HG03432 (cell line): Measurements from ENCODE around the gene TNS1.

ENCODE experiments used
- ATAC-seq: cut with Tn5 transposase; IDR thresholded peaks from one replicate; pipeline ENCODE4 v1.9.1; 2021; ENCODE audit warnings: mild to moderate bottlenecking, moderate library complexity; ENCODE audit not compliant: unreplicated experiment

Gene TNS1

GRCh38 chr2:217947383-217948350 is 55.1 kb downstream of the TNS1 start:
- ATAC-seq, result no peak

- no peak for ATAC-seq
Observed at GRCh38 chr2:217946051-217946450, 56.7 kb downstream of the TNS1 start.

DNA sequence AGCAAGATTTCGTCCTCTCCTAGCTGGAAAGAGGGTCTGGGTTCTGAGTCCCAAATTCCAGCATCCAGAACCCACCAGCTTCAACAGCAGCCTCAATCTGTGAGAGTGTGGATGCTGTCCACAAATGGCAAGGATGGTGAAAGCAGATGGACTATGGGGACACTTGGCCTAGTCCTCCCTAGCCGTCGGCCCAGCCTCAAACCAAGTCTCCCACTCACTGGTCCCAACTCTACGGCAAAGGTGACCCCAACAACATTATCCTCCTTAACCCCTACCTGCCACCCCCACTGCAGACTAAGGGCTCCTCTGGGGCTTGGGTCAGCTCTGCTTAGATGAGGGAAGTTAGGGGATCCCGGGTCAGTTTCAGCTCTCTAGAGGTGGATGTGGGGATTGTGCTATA is 57.3 kb downstream of the TNS1 start:
- no peak for ATAC-seq

GRCh38 chr2:217944923-217945322 is 57.9 kb downstream of the TNS1 start:
- ATAC-seq, result no peak

DNA sequence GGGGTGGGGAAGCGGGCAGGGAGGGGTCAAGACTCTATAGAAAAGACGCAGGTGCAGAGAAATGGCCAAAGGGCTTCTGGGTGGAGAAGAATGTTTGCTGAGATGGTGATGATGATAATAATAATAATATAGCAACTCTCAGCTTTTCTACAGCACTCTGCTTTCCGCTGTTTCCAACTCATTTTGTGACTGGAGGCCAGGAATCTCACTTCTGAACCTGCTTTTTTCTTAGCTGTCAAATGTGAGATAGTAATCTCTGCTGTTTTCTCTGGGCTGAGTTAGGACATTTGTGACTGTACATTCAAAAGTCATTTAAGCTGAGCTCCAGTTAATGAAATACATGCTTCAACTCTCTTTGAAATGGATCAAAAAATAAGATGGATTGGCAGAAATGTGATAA is 58.4 kb downstream of the TNS1 start:
- no peak for ATAC-seq

GRCh38 chr2:217943446-217944321 is 59.1 kb downstream of the TNS1 start:
- ATAC-seq, result no peak

GRCh38 chr2:217942731-217943335 is 60.0 kb downstream of the TNS1 start:
- no peak for ATAC-seq

DNA sequence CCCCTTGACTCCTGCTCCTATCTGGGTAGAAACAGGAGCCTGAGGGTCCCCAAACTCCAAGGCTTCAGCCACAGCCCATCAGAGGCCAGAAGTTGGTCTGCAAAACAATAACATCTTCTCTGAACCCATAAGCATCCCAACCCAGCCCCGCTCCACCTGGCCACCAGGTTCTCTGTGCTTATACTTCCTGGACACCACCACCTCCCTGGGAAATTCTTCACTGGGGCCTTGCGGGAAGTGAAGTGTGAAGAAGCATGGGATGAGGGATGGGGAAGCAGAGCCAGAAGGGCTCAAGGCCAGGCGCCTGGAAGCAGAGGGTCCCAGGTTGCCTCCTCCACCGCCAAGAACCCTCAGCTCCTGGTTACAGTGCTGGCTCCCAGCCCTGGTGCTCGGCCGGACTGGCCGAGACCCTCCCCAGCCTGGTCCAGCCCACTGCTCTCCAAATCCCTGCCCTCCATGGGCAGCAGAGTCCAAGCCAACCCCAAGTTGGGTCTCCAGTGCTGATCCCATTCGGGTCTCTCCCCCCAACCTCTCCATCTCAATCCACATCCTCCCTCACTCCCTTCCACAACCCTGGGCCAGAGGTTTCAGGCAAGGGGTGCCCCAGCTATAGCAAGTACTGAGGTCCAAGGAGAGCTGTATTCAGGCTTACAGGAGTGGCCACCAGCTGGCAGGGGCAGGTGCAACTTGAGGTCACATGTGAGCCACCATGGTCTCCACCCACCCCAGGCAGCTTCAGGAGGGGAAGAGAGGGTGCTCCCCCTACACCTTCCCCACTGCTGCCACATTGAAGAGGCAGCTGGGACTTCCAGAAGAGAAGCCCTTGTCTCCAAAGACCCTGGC is 60.7 kb downstream of the TNS1 start:
- no peak for ATAC-seq

DNA sequence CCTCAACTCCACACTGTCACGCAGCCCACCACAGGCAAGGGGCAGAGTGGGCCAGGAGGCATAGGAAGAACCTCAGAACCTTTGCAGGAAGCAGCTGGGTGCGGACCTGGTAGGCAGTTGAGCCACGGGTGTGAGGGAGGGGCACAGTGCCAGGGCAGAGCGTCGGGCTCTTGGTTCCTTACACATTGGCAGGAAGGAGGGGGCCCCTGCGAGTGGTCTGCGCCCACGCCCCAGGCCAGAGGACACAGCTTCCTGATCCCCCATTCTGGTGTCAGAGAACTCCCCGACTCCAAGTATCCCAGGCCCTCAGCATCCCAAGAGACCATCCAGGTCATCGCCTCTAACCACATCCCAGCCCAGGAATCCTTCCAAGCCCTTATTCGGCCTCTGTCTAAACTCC is 61.5 kb downstream of the TNS1 start:
- no peak for ATAC-seq

DNA sequence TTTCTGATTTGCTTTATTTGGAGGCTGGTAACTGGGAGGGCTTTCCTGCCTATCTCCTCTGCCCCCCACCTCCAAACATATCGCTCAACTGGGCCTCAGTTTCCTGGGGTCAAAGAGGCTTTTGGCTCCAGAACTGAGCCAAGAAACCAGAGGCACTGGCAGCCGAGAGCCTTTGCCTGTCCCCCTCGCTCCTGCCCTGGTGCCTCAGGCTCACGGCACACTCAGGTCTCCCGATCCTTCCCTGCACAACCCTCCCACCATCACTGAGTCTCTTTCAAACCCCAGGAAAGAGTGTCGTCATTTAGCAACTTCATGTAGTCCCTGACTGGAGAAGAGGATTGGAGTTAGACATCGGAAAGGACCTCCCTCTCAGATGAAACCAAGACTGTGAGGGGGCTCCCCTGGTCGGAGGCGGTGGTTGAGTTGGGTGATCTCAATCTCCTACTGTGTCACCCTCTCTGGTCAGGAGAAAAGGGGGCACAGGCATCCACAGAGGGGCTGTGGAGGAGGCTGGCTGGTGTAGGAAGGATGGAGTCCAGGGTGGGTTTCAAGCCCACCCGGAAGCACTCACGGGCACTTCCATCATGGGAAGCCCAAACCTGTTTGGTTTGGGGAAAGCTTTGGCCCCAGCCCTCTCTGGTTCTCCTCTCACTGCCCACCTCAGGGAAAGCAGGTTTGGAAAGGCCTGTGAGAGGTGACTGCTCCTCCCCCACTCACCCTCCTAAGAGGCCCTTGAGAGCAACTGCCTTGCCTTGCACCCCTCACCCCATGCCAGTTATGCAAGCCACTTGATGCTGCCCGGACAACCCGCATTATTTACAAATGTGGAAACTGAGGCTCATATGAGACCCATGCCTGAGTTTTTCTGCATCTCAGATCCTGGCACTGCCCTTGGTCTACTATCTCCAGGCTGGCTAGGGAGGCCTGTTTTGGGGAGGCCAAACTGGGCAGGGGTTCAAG is 62.3 kb downstream of the TNS1 start:
- ATAC-seq, result no peak

- no peak for ATAC-seq
Observed at GRCh38 chr2:217939629-217940245, 63.1 kb downstream of the TNS1 start.

DNA sequence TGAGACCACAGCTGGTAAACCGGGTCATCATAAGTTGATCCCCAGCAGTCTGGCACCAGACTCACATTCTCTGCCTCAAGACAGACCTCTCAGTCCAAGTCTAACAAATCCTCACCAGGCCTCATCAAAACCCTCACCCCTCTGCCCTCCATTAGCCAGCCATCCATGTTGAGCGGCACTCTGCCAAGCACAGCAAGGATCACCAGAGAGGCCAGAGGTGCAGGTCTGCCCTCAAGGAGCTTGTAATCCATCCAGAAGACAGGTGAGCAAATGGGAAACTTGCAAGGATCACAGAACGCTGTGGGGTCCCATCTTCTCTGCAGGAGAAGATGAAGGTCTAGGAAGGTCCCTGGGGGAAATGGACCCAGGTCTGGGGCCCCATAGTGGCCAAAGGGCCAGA is 63.6 kb downstream of the TNS1 start:
- ATAC-seq, result no peak

GRCh38 chr2:217938036-217938435 is 64.8 kb downstream of the TNS1 start:
- ATAC-seq, result no peak

DNA sequence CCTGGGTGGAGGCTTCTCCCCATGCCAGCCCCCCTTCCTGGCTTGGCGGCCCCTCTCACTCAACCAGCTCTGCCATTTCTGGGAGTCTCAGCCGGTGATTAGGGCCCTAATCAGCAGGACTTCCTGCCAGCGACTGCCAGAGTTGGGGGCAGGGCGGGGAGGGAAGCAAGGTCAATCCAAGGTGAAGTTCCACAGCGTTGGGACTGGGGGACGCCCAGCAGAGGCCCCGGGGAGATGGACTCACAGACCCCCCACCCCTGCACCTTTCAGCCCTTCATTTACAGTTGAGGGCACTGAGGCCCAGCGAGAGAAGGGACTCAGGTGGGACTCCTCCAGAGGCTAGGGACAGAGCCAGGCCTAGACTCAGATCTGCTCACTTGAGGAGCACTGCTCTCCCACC is 65.3 kb downstream of the TNS1 start:
- ATAC-seq, result no peak

- ATAC-seq, result no peak
Observed at GRCh38 chr2:217936952-217937351, 65.8 kb downstream of the TNS1 start.

- ATAC-seq, result no peak
Observed at GRCh38 chr2:217935901-217936684, 66.7 kb downstream of the TNS1 start.

- ATAC-seq, result no peak
Observed at GRCh38 chr2:217935235-217935879, 67.4 kb downstream of the TNS1 start.
